CD4-positive, alpha-beta T cell (primary cell): ENCODE data around the gene RAPGEF4. TPM values are rescaled to one million over a fixed set of nuclear protein-coding genes. Genes with fewer than 3 reads are reported as not detected.

Experiments
- ATAC-seq: fragments of 200-7000 bp; cut with Tn5 transposase; one replicate; pipeline ENCODE4 v1.10.0; 2022; ENCODE audit warnings: mild to moderate bottlenecking; ENCODE audit not compliant: poor library complexity
- CTCF ChIA-PET: fragments of 350-600 bp; sonication (Branson Sonifier 250); formaldehyde crosslinking; loops from one replicate; lab custom pipeline; 2021; ENCODE audit warnings: antibody characterized with exemption, inconsistent platforms; lab: Charles Lee
- POLR2A ChIA-PET: fragments of 350-600 bp; sonication (Branson Sonifier 250); formaldehyde crosslinking; loops from one replicate; lab custom pipeline; 2021; ENCODE audit warnings: antibody characterized with exemption, inconsistent platforms; lab: Charles Lee
- DNase-seq, 14 experiments: peaks; one replicate each; pipeline ENCODE4 v3.0.0-alpha.2; 2013 to 2020; ENCODE audit warnings: mixed read lengths in 2 of 14
- H3K27ac ChIP-seq, 2 donors: one replicate each; pipeline versions ENCODE4 v1.5.1 to v1.7.0; 2013; ENCODE audit warnings: low read length in 2 of 2, low read depth in 1 of 2, mild to moderate bottlenecking in 1 of 2
- H3K27me3 ChIP-seq, 2 experiments: 1 replicate in 1 of 2; 2 replicates in 1 of 2; pipeline versions ENCODE4 v1.6.1 to v1.7.0; 2013; ENCODE audit warnings: low read length in 2 of 2, control low read depth in 1 of 2, mild to moderate bottlenecking in 1 of 2, moderate library complexity in 1 of 2; ENCODE audit not compliant: insufficient read depth in 2 of 2, control insufficient read depth in 1 of 2
- H3K36me3 ChIP-seq: one replicate; pipeline ENCODE4 v1.6.1; 2013; ENCODE audit warnings: low read length, control low read depth; ENCODE audit not compliant: insufficient read depth
- H3K4me1 ChIP-seq: one replicate; pipeline ENCODE4 v1.6.1; 2013; ENCODE audit warnings: low read length, control low read depth; ENCODE audit not compliant: insufficient read depth
- H3K4me3 ChIP-seq: one replicate; pipeline ENCODE4 v1.5.1; 2013; ENCODE audit warnings: mild to moderate bottlenecking, low read length, moderate library complexity
- H3K9me3 ChIP-seq, 2 experiments: 1 replicate in 1 of 2; 2 replicates in 1 of 2; pipeline versions ENCODE4 v1.6.1 to v1.7.0; 2013; ENCODE audit warnings: low read length in 2 of 2, mild to moderate bottlenecking in 2 of 2, control low read depth in 1 of 2, moderate library complexity in 1 of 2; ENCODE audit not compliant: control insufficient read depth in 1 of 2, insufficient read depth in 1 of 2
- H3K27ac Mint-ChIP-seq: one replicate; pipeline ENCODE4 v1.8.0; 2020; ENCODE audit warnings: mixed read lengths
- H3K27me3 Mint-ChIP-seq: one replicate; pipeline ENCODE4 v1.8.0; 2021; ENCODE audit warnings: mixed read lengths
- H3K36me3 Mint-ChIP-seq: one replicate; pipeline ENCODE4 v1.8.0; 2021; ENCODE audit warnings: low read depth, mixed read lengths
- H3K4me1 Mint-ChIP-seq: one replicate; pipeline ENCODE4 v1.8.0; 2021; ENCODE audit warnings: low read depth, mixed read lengths
- H3K4me3 Mint-ChIP-seq: one replicate; pipeline ENCODE4 v1.8.0; 2020; ENCODE audit warnings: mild to moderate bottlenecking, mixed read lengths
- H3K9me3 Mint-ChIP-seq: one replicate; pipeline ENCODE4 v1.8.0; 2020; ENCODE audit warnings: mixed read lengths
- CTCF ChIP-seq: fragments of 200-600 bp; IDR thresholded peaks from one replicate; pipeline ENCODE4 v1.8.0; 2022; ENCODE audit warnings: antibody characterized with exemption, mild to moderate bottlenecking
- intact Hi-C, 2 experiments: fragments of 100-400 bp; cut with DNase I in 1 of 2; cut with micrococcal nuclease in 1 of 2; formaldehyde crosslinking; loops; one replicate each; pipeline versions ENCODE4 v1.15.1 to v1.9.0; 2023 to 2025; cut with DNase I, micrococcal nuclease
- total RNA-seq, 174 experiments: library from RNA in 2 of 174; stranded (reverse) in 2 of 174; gene quantifications; one replicate each; pipeline ENCODE4 v1.2.3 and lab custom pipeline; 2021 to 2026

The RAPGEF4 gene
- total RNA-seq, 2 experiments from 2014 or later, result 0.69 to 0.73 TPM

- ChIA-PET CTCF (no interaction called here), POLR2A (no interaction called here)
- intact Hi-C loops, result no loop called here
- TF ChIP-seq CTCF, result no peak
- ATAC-seq (no peak), DNase-seq (no peak)
- H3K4me3 ChIP-seq, result no peak overlapping the region
- Mint-ChIP-seq H3K36me3 (no peaks in the 10 kb centered on the region), H3K27me3 (peaks cover 21% of the 10 kb centered on the region), H3K27ac (no peak overlapping the region), H3K9me3 (peaks cover 4% of the 10 kb centered on the region), H3K4me1 (no peaks in the 10 kb centered on the region), H3K4me3 (no peak overlapping the region)
- H3K27ac ChIP-seq, result no peak overlapping the region
- H3K36me3 ChIP-seq, result no peaks in the 10 kb centered on the region
- H3K27me3 ChIP-seq, result peaks cover 3 to 4% of the 10 kb centered on the region in 2 experiments
- peaks cover 0 to under 1% of the 10 kb centered on the region in 2 experiments for H3K9me3 ChIP-seq
- H3K4me1 ChIP-seq, result no peaks in the 10 kb centered on the region
These were observed 10.4 kb upstream of the RAPGEF4 start for GRCh38 chr2:172725284-172725683.

- ChIA-PET CTCF (no interaction called here), POLR2A (no interaction called here)
- no peaks in the 10 kb centered on the region for H3K4me1 Mint-ChIP-seq
- no peaks in the 10 kb centered on the region for H3K36me3 ChIP-seq
- H3K4me3 Mint-ChIP-seq, result no peak overlapping the region
- no peak overlapping the region for H3K27ac Mint-ChIP-seq
- DNase-seq (no peak), ATAC-seq (no peak)
- H3K27ac ChIP-seq, result no peak overlapping the region
- intact Hi-C loops, result no loop called here
- no peaks in the 10 kb centered on the region for H3K4me1 ChIP-seq
- H3K36me3 Mint-ChIP-seq, result no peaks in the 10 kb centered on the region
- peaks cover 3 to 4% of the 10 kb centered on the region in 2 experiments for H3K27me3 ChIP-seq
- H3K9me3 ChIP-seq, result no peaks in the 10 kb centered on the region
- TF ChIP-seq CTCF, result no peak
- peaks cover 2% of the 10 kb centered on the region for H3K9me3 Mint-ChIP-seq
- no peak overlapping the region for H3K4me3 ChIP-seq
- peaks cover 21% of the 10 kb centered on the region for H3K27me3 Mint-ChIP-seq
These were observed 9.9 kb upstream of the RAPGEF4 start for GRCh38 chr2:172725746-172726145.

- Histone ChIP-seq H3K4me3 (no peak overlapping the region), H3K27ac (no peak overlapping the region), H3K4me1 (no peaks in the 10 kb centered on the region), H3K36me3 (no peaks in the 10 kb centered on the region), H3K9me3 (no peaks in the 10 kb centered on the region), H3K27me3 (peaks cover 4% of the 10 kb centered on the region in 2 experiments)
- DNase-seq, result no peak
- CTCF ChIA-PET, result no interaction called here
- no peak for ATAC-seq
- no peak overlapping the region for H3K27ac Mint-ChIP-seq
- intact Hi-C loops, result no loop called here
- H3K4me1 Mint-ChIP-seq, result no peaks in the 10 kb centered on the region
- H3K9me3 Mint-ChIP-seq, result no peaks in the 10 kb centered on the region
- no peaks in the 10 kb centered on the region for H3K36me3 Mint-ChIP-seq
- POLR2A ChIA-PET, result no interaction called here
- H3K27me3 Mint-ChIP-seq, result peaks cover 24% of the 10 kb centered on the region
- TF ChIP-seq CTCF, result no peak
- H3K4me3 Mint-ChIP-seq, result no peak overlapping the region
These were observed 9.4 kb upstream of the RAPGEF4 start for GRCh38 chr2:172726172-172726735.
